ENCODE data around the gene ASNS.

Gene ASNS

DNA sequence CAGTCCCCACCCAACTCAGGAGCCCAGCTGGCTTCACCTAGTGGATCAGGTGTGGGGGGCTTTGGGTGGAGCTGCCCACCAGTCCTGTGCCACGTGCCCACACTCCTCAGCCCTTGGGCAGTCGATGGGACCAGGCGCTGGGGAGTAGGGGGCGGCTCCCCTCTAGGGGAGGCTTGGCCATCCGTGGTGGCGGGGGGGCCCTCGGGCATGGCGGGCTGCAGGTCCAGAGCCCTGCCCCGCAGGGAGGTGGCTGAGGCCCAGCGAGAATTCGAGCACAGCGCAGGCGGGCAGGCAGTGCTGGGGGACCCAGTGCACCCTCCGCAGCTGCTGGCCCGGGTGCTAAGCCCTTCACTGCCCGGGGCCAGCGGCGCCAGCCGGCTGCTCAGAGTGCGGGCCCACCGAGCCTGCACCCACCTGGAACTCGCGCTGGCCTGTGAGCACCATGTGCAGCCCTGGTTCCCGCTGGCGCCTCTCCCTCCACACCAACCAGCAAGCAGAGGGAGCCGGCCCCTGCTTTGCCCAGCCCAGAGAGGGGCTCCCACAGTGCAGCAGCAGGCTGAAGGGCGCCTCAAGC is 29.3 kb downstream of the ASNS start:
- no peak for DNase-seq (ENCODE audit: low read depth, low spot score)

DNA sequence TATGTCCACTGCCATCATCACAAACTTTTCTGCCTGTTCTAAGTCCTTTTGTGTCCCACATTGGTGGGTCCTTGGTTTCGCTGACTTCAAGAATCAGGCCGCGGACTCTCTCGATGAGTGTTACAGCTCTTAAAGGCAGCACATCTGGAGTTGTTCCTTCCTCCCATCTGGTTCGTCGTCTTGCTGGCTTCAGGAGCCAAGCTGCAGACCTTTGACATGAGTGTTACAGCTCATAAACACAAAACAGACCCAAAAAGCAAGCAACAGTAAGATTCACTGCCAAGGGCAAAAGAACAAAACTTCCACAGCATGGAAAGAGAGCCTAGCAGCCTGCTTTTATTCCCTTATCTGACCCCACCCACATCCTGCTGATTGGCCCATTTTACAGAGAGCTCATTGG is 30.2 kb downstream of the ASNS start:
- no peak for DNase-seq (ENCODE audit: low read depth, low spot score)

DNA sequence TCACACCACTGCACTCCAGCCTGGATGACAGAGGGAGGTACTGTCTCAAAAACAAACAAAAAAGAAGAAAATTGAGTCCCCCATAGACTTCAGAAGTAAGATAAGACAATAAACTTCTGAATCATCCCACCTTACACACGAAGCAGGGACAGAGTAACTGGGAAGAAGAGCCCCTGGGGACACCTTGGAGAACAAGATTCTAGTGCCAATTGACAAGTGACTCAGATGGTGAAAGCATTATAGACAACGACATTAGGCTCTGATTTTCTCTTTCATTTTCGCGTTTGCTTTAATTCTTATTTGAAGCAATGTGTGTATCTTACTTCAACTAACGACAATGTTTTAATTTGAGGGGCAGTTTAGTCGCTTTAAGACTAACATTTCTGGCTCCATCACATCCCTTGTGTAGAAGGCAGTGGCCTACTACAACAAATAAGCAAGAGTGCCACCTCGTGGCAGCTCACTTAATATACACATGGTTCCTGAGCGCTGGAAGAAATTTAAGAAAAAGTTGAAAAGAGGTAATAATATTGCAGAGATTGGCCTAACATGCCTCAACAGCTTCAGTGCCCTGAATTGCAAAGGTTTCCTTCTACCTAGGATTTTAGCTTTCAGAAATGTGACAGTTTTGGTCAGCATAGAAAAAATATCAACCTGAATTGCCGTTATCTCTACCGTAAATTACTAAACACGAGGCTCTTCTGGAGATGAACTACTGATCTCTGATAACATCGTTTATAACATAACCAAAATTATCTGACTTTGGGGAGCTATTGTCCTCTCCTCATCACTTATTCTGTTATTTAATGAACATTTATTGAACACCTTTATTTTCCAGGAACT is 36.7 kb downstream of the ASNS start:
- DNase-seq (ENCODE audit: low read depth, low spot score), result peak; percentile 76

DNA sequence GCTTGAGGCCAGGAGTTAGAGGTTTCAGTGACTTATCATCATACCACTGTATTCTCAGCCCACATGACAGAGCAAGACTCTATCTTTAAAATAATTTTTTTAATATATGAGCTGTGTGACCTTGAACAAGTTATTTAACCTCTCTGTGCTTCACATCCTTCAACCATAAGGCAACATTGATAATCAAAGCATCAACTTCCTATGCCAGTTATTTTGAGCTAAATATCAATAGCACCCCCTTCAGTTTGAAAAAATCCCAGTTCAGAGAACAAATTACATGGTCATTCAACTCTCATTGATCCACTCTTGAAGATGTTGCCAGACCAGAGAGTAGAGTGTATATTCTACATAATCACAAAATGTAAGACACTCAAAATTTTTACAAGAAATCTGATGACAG is 53.0 kb downstream of the ASNS start:
- DNase-seq (ENCODE audit: low read depth, low spot score), result no peak

DNA sequence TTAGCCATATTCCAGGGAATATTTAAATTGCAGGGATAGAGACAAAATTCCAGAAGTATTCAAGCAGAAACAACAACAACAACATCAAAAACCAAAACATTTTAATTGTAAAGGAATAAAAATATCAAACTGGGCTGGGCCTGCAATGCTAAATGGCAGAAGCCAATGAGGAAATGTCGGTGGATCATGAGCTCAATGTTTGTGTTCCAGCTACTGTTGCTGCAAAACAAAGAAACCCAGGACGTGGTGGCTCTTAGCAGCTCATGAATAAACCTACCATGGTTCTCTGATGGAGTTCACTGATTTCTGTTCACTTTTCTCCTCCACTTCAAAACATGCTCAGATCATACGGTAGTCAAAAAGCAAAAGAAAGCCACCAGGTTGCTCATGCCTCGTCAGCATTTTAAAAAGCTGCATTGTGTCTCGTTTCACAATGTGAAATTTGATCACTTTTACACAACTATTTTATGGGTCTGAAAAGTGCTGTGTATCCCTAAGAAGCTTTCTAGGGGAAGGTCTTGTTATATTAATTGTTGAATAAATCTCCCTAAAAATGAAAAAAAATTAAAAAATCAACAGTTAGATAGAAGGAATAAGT is 54.0 kb downstream of the ASNS start:
- no peak for DNase-seq (ENCODE audit: low read depth, low spot score)

Data from astrocyte of the hippocampus (primary cell).